Endodermal cell (in vitro differentiated cells): ENCODE results near the gene ABHD17B. TPM values are rescaled to one million over a fixed set of nuclear protein-coding genes. Genes with fewer than 3 reads are reported as not detected.

Experiments used
- DNase-seq: peaks from one replicate; pipeline ENCODE4 v3.0.0-alpha.2; 2017
- H3K27ac ChIP-seq: 2 replicates; pipeline ENCODE4 v1.5.1; 2013; ENCODE audit warnings: mild to moderate bottlenecking, low read depth, low read length, moderate library complexity
- H3K27me3 ChIP-seq: 2 replicates; pipeline ENCODE4 v1.6.1; 2013; ENCODE audit warnings: mild to moderate bottlenecking, low read length, moderate library complexity; ENCODE audit not compliant: insufficient read depth, control insufficient read depth, poor library complexity, severe bottlenecking
- H3K36me3 ChIP-seq: 2 replicates; pipeline ENCODE4 v1.7.0; 2013; ENCODE audit warnings: mild to moderate bottlenecking, low read length, moderate library complexity; ENCODE audit not compliant: control insufficient read depth, insufficient read depth
- H3K4me1 ChIP-seq: one replicate; pipeline ENCODE4 v1.7.0; 2013; ENCODE audit warnings: low read length; ENCODE audit not compliant: control insufficient read depth, insufficient read depth
- H3K4me3 ChIP-seq: 2 replicates; pipeline ENCODE4 v1.5.1; 2013; ENCODE audit warnings: mild to moderate bottlenecking, low read length, moderate library complexity
- H3K9ac ChIP-seq: 2 replicates; pipeline ENCODE4 v1.6.1; 2013; ENCODE audit warnings: mild to moderate bottlenecking, low read length, moderate library complexity; ENCODE audit not compliant: poor library complexity, severe bottlenecking; ENCODE audit errors: extremely low read depth
- H3K9me3 ChIP-seq: 2 replicates; pipeline ENCODE4 v1.6.1; 2013; ENCODE audit warnings: mild to moderate bottlenecking, low read length, moderate library complexity; ENCODE audit not compliant: control insufficient read depth
- H3K27ac Mint-ChIP-seq: 2 replicates; pipeline ENCODE4 v1.8.0; 2020; ENCODE audit warnings: mixed read lengths
- H3K27me3 Mint-ChIP-seq: 2 replicates; pipeline ENCODE4 v1.8.0; 2021; ENCODE audit warnings: mild to moderate bottlenecking, mixed read lengths; ENCODE audit not compliant: insufficient read depth
- H3K36me3 Mint-ChIP-seq: 2 replicates; pipeline ENCODE4 v1.8.0; 2020; ENCODE audit warnings: low read depth, mixed read lengths
- H3K4me1 Mint-ChIP-seq: 2 replicates; pipeline ENCODE4 v1.8.0; 2020; ENCODE audit warnings: mixed read lengths
- H3K4me3 Mint-ChIP-seq: 2 replicates; pipeline ENCODE4 v1.8.0; 2020; ENCODE audit warnings: mild to moderate bottlenecking, moderate library complexity, mixed read lengths
- H3K9me3 Mint-ChIP-seq: 2 replicates; pipeline ENCODE4 v1.8.0; 2020; ENCODE audit warnings: mild to moderate bottlenecking, mixed read lengths
- CTCF ChIP-seq: fragments of 200-600 bp; sonication (generic); conservative IDR thresholded peaks from 2 replicates; pipeline ENCODE4 v1.5.0; 2021; ENCODE audit warnings: antibody characterized with exemption, mild to moderate bottlenecking
- WGBS, 2 experiments: methylation state at CpG; one replicate each; pipeline versions ENCODE4 v1.1.5 to v1.1.7; 2013; ENCODE audit warnings: missing lambda C conversion rate in 2 of 2, mixed read lengths in 1 of 2; ENCODE audit not compliant: insufficient coverage in 1 of 2, insufficient read length in 1 of 2; 5-methylcytosine and 5-hydroxymethylcytosine counted together
- total RNA-seq, 2 donors: library from RNA; stranded (reverse); fragmentation: NEBNext Ultra II Directional in 1 of 2; extraction: Animal tissue kit (Norgen Biotek cat#: 25700) in 1 of 2; gene quantifications; 2 replicates in 1 of 2; 3 replicates in 1 of 2; pipeline ENCODE4 v1.2.1, GENCODE V29; 2021

The ABHD17B gene
- total RNA-seq, 2 donors from 2014 or later, result 32.3 to 44.9 TPM

GRCh38 chr9:71924576-71924975 lies 13.6 kb upstream of the ABHD17B start:
- Mint-ChIP-seq H3K4me1 (peaks cover 15% of the 10 kb centered on the region), H3K9me3 (peaks cover 26% of the 10 kb centered on the region), H3K4me3 (no peak overlapping the region), H3K27me3 (no peaks in the 10 kb centered on the region), H3K27ac (no peak overlapping the region), H3K36me3 (peaks cover 37% of the 10 kb centered on the region)
- peaks cover 18% of the 10 kb centered on the region for H3K36me3 ChIP-seq
- no peak overlapping the region for H3K9ac ChIP-seq
- no peaks in the 10 kb centered on the region for H3K4me1 ChIP-seq
- H3K27ac ChIP-seq, result no peak overlapping the region
- DNase-seq, result no peak
- no peaks in the 10 kb centered on the region for H3K27me3 ChIP-seq
- no peak for TF ChIP-seq CTCF
- no peak overlapping the region for H3K4me3 ChIP-seq
- H3K9me3 ChIP-seq, result peaks cover 15% of the 10 kb centered on the region

- Histone ChIP-seq H3K27me3 (no peaks in the 10 kb centered on the region), H3K4me3 (peak overlapping the region; percentile 25), H3K36me3 (peaks cover 38% of the 10 kb centered on the region), H3K9me3 (peaks cover 33% of the 10 kb centered on the region), H3K4me1 (no peaks in the 10 kb centered on the region), H3K9ac (no peak overlapping the region), H3K27ac (no peak overlapping the region)
- H3K27me3 Mint-ChIP-seq, result no peaks in the 10 kb centered on the region
- H3K36me3 Mint-ChIP-seq, result peaks cover 62% of the 10 kb centered on the region
- DNase-seq, result peak; percentile 68
- peak overlapping the region; percentile 64 for H3K27ac Mint-ChIP-seq
- H3K9me3 Mint-ChIP-seq, result peaks cover 50% of the 10 kb centered on the region
- no peak overlapping the region for H3K4me3 Mint-ChIP-seq
- H3K4me1 Mint-ChIP-seq, result peaks cover 9% of the 10 kb centered on the region
- no peak for TF ChIP-seq CTCF
These were observed 10.3 kb upstream of the ABHD17B start for GRCh38 chr9:71921190-71921814.

GRCh38 chr9:71920456-71921189 lies 9.6 kb upstream of the ABHD17B start:
- H3K9me3 ChIP-seq, result peaks cover 33% of the 10 kb centered on the region
- no peaks in the 10 kb centered on the region for H3K27me3 Mint-ChIP-seq
- no CpG with 5 or more reads among the region's 1 CpG for WGBS, 2 experiments
- H3K27ac ChIP-seq, result peak overlapping the region; percentile 12
- peak overlapping the region; percentile 82 for H3K27ac Mint-ChIP-seq
- no peak overlapping the region for H3K4me3 Mint-ChIP-seq
- peak; percentile 58 for DNase-seq
- H3K36me3 Mint-ChIP-seq, result peaks cover 62% of the 10 kb centered on the region
- no peaks in the 10 kb centered on the region for H3K27me3 ChIP-seq
- peak overlapping the region; percentile 25 for H3K4me3 ChIP-seq
- H3K4me1 ChIP-seq, result no peaks in the 10 kb centered on the region
- H3K4me1 Mint-ChIP-seq, result peaks cover 9% of the 10 kb centered on the region
- TF ChIP-seq CTCF, result no peak
- no peak overlapping the region for H3K9ac ChIP-seq
- H3K9me3 Mint-ChIP-seq, result peaks cover 50% of the 10 kb centered on the region
- H3K36me3 ChIP-seq, result peaks cover 38% of the 10 kb centered on the region
